ENCODE results near the gene LRCH2.

LRCH2 gene

DNA sequence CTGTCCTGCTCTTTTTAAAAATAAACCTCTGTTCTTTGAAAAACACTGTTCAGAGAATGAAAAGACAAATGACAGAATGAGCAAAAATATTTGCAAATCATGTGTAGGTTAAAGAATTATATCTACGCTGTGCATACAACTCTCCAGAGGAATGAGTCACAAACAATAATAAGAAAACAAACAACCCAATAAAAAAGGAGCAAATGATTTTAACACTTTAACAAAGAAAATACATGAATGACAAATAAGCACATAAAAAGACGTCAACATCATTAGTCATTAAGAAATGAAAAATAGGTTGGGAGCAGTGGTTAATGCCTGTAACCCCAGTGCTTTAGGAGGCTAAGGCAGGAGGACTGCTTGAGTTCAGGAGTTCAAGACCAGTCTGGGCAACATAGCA, 21.1 kb upstream of the LRCH2 start:
- no peak for TF ChIP-seq SIN3A (IDR thresholded peaks at IDR 0.05; ENCODE audit: borderline replicate concordance, insufficient read depth, low read length)
- no peak for TF ChIP-seq FOXP2 (optimal IDR thresholded peaks at IDR 0.05; ENCODE audit: borderline replicate concordance, extremely low read depth, extremely low read length, insufficient read depth)
- TF ChIP-seq POLR2AphosphoS5 (IDR thresholded peaks at IDR 0.05; ENCODE audit: low read depth, low read length) = no peak

DNA sequence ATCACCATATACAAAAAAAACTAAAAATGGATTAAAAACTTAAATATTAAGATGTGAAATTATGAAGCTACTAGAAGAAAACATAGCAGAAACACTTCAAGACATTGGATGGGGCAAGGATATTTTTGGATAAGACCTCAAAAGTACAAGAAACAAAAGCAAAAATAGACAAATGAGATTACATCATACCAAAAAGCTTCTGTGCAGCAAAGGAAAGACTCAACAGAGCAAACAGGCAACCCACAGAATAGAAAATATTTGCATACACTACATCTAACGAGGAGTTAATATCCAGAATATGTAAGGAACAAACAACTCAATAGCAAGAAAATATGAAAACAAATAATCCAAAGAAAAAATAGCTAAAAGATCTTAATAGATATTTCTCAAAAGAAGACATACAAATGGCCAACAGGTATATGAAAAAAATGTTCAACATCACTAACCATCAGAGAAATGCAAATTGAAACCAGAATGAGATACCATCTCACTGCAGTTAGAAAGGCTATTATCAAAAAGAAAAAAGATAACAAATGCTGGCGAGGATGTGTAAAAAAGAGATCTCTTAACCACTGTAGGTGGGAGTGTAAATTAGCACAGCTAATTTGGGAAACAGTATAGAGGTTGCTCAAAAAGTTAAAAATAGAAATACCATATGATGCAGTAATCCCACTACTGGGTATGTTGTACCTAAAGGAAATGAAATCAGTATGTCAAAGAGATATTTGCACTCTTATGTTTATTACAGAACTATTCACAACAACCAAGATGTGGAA, 17.8 kb upstream of the LRCH2 start:
- TF ChIP-seq SIN3A (IDR thresholded peaks at IDR 0.05; ENCODE audit: borderline replicate concordance, insufficient read depth, low read length) = no peak
- TF ChIP-seq TAF1 (IDR thresholded peaks at IDR 0.05; ENCODE audit: borderline replicate concordance, insufficient read depth, low read length) = no peak
- TF ChIP-seq, protein P1, sequence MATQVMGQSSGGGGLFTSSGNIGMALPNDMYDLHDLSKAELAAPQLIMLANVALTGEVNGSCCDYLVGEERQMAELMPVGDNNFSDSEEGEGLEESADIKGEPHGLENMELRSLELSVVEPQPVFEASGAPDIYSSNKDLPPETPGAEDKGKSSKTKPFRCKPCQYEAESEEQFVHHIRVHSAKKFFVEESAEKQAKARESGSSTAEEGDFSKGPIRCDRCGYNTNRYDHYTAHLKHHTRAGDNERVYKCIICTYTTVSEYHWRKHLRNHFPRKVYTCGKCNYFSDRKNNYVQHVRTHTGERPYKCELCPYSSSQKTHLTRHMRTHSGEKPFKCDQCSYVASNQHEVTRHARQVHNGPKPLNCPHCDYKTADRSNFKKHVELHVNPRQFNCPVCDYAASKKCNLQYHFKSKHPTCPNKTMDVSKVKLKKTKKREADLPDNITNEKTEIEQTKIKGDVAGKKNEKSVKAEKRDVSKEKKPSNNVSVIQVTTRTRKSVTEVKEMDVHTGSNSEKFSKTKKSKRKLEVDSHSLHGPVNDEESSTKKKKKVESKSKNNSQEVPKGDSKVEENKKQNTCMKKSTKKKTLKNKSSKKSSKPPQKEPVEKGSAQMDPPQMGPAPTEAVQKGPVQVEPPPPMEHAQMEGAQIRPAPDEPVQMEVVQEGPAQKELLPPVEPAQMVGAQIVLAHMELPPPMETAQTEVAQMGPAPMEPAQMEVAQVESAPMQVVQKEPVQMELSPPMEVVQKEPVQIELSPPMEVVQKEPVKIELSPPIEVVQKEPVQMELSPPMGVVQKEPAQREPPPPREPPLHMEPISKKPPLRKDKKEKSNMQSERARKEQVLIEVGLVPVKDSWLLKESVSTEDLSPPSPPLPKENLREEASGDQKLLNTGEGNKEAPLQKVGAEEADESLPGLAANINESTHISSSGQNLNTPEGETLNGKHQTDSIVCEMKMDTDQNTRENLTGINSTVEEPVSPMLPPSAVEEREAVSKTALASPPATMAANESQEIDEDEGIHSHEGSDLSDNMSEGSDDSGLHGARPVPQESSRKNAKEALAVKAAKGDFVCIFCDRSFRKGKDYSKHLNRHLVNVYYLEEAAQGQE (IDR thresholded peaks at IDR 0.05; ENCODE audit: insufficient read depth in 1 of 2, low read depth in 2 of 2, low read length in 2 of 2) = no peak
- no peak for TF ChIP-seq POLR2AphosphoS5 (IDR thresholded peaks at IDR 0.05; ENCODE audit: low read depth, low read length)
- no peak for TF ChIP-seq FOXP2 (optimal IDR thresholded peaks at IDR 0.05; ENCODE audit: borderline replicate concordance, extremely low read depth, extremely low read length, insufficient read depth)

DNA sequence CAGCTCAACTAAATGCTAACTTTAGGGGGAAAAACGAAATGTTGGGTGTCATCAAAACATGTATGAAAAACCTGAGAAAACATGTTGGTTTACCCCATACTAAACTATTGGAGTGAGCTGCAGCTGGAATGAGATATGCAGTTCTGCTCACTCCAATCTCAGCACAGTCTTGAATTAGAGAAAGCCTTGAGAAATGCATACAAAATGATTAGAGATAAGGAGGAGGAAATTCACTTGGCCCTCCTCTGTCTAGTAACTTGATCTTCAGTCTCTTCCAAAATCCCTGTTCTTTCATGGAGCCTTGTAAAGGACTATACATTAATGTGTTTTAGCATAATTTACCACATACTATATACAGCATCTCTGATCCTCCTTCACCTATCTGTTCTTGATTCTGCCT, 3.2 kb upstream of the LRCH2 start:
- TF ChIP-seq TAF1 (IDR thresholded peaks at IDR 0.05; ENCODE audit: borderline replicate concordance, insufficient read depth, low read length) (no peak), POLR2AphosphoS5 (IDR thresholded peaks at IDR 0.05; ENCODE audit: low read depth, low read length) (no peak), SIN3A (IDR thresholded peaks at IDR 0.05; ENCODE audit: borderline replicate concordance, insufficient read depth, low read length) (no peak), FOXP2 (optimal IDR thresholded peaks at IDR 0.05; ENCODE audit: borderline replicate concordance, extremely low read depth, extremely low read length, insufficient read depth) (no peak)
- TF ChIP-seq, protein P1 (IDR thresholded peaks at IDR 0.05; ENCODE audit: insufficient read depth in 1 of 2, low read depth in 2 of 2, low read length in 2 of 2) = no peak

DNA sequence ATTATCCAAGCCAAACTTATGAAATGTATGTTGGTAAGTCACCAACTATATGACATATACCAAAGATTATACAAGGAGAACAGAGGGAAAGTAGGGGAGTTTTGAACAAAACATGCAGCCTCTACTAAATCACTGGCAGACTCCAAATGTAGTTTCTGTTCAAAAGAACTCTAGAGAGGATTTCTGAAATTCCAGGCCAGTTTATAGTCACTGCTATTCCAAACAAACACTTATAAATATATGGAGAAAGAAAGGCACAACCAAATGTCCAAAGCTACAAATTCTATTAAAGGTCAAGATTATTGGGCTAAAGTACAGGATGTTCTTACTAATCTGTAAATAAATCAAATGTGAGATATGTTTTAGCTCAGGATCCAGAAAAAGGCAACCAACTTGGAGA, 2.7 kb upstream of the LRCH2 start:
- TF ChIP-seq, protein P1 (IDR thresholded peaks at IDR 0.05; ENCODE audit: insufficient read depth in 1 of 2, low read depth in 2 of 2, low read length in 2 of 2) = no peak
- TF ChIP-seq FOXP2 (optimal IDR thresholded peaks at IDR 0.05; ENCODE audit: borderline replicate concordance, extremely low read depth, extremely low read length, insufficient read depth) = no peak
- TF ChIP-seq POLR2AphosphoS5 (IDR thresholded peaks at IDR 0.05; ENCODE audit: low read depth, low read length) = no peak
- TF ChIP-seq SIN3A (IDR thresholded peaks at IDR 0.05; ENCODE audit: borderline replicate concordance, insufficient read depth, low read length) = no peak
- no peak for TF ChIP-seq TAF1 (IDR thresholded peaks at IDR 0.05; ENCODE audit: borderline replicate concordance, insufficient read depth, low read length)

DNA sequence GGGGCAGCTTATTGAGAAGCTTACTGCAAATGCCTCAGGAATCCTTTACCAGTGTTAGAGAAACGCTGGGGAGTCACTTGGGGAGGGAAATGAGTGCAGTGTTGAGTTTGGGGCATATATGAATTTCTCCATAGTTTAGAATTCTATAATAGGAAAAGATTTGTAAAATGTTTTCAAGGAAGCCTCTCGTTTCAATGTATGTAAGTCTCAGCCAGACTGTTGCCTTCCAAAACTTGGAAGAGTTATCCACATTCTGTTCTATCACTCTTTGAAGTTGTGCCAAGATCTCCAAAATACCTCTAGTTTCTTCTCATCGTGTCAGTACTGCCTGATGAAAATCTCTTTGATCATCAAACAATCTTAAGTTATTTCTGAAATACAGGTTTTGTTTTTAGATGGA, 565 bp upstream of the LRCH2 start:
- TF ChIP-seq TAF1 (IDR thresholded peaks at IDR 0.05; ENCODE audit: borderline replicate concordance, insufficient read depth, low read length) (no peak), POLR2AphosphoS5 (IDR thresholded peaks at IDR 0.05; ENCODE audit: low read depth, low read length) (no peak), SIN3A (IDR thresholded peaks at IDR 0.05; ENCODE audit: borderline replicate concordance, insufficient read depth, low read length) (no peak), FOXP2 (optimal IDR thresholded peaks at IDR 0.05; ENCODE audit: borderline replicate concordance, extremely low read depth, extremely low read length, insufficient read depth) (no peak)
- TF ChIP-seq, protein P1 (IDR thresholded peaks at IDR 0.05; ENCODE audit: insufficient read depth in 1 of 2, low read depth in 2 of 2, low read length in 2 of 2) = no peak

All from PFSK-1 (cell line).